HUES48 (cell line): ENCODE measurements around the gene HSPA1B.

Experiments
- H3K27ac ChIP-seq: one replicate; pipeline ENCODE4 v1.7.0; 2013; ENCODE audit warnings: low read depth, low read length, inconsistent platforms
- H3K27me3 ChIP-seq: 2 replicates; pipeline ENCODE4 v1.6.1; 2013; ENCODE audit warnings: mild to moderate bottlenecking, low read length; ENCODE audit not compliant: control insufficient read depth, insufficient read depth
- H3K36me3 ChIP-seq: 2 replicates; pipeline ENCODE4 v1.6.1; 2013; ENCODE audit warnings: low read length; ENCODE audit not compliant: control insufficient read depth, insufficient read depth
- H3K4me1 ChIP-seq: 2 replicates; pipeline ENCODE4 v1.6.1; 2013; ENCODE audit warnings: mild to moderate bottlenecking, low read length; ENCODE audit not compliant: control insufficient read depth, insufficient read depth
- H3K4me3 ChIP-seq: 2 replicates; pipeline ENCODE4 v1.5.1; 2013; ENCODE audit warnings: mild to moderate bottlenecking, low read depth, low read length
- H3K9ac ChIP-seq: 2 replicates; pipeline ENCODE4 v1.6.1; 2013; ENCODE audit warnings: mild to moderate bottlenecking, low read depth, low read length, moderate library complexity
- H3K9me3 ChIP-seq: 2 replicates; pipeline ENCODE4 v1.6.1; 2013; ENCODE audit warnings: low read length; ENCODE audit not compliant: control insufficient read depth, insufficient read depth

HSPA1B gene

DNA sequence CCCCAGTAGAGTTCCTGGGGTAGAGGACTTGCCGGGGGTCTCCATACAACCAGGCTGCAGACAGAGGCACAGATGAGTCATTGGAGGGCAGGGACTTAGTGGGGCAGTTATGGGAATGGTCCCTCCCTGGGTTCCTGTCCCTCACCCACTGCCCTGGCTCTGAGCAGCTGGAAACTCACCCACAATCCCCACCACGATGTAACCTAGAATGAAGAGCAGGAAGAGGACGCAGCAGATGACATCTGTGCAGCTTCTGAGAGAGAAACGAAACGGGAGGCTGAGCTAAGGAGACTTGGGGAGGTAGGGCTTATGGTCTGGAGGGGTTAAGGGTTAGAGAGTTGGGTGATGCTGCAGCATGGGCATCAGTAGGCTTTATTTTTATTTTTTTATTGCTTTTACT, 48.3 kb downstream of the HSPA1B start:
- H3K27ac ChIP-seq, result no peak overlapping the region
- no peaks in the 10 kb centered on the region for H3K9me3 ChIP-seq
- H3K4me3 ChIP-seq, result no peak overlapping the region
- no peak overlapping the region for H3K9ac ChIP-seq
- H3K36me3 ChIP-seq, result peaks cover 15% of the 10 kb centered on the region
- H3K4me1 ChIP-seq, result peaks cover 6% of the 10 kb centered on the region
- no peaks in the 10 kb centered on the region for H3K27me3 ChIP-seq

DNA sequence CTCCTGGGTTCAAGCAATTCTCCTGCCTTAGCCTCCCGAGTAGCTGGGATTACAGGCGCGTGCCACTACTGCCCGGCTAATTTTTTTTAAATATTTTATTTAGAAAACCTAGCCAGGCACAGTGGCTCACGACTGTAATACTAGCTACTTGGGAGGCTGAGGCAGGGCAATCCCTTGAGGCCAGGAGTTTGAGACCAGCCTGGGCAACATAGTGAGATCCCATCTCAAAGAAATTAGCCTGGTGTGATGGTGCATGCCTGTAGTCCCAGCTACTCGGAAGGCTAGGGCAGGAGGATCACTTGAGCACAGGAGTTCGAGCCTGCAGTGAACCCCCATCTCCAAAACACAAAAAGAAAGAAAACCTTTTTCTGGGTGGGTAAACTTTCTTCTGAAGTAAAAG, 48.8 kb downstream of the HSPA1B start:
- H3K27ac ChIP-seq, result no peak overlapping the region
- peaks cover under 1% of the 10 kb centered on the region; the same call in 1 of the 2 replicates for H3K4me1 ChIP-seq
- H3K9ac ChIP-seq, result no peak overlapping the region

DNA sequence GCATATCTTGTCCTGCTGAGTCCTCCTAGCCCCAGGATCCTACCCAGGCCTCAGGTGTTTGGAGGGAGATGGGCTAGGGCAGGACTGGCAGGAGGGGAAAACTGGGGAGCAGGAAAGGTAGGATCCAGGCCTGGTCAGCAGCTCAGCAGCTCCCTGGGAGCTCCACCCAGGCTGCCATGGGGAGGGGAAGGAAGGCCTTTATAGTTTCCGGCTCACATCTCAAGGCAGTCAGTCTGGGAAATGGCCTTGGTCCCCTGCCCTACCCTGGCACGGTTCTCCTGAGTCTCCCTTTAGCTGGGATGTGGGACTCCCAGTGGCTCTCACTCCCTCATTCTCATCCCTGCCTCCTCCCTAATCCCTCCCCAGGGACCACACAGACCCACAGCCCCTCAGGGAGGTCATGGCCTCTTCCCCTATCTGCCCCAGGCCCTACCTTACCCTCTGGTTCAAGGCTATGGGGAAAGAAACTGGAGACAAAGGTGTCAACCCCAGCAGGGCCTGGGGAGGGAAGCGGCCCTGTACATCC, 49.6 kb downstream of the HSPA1B start:
- H3K27me3 ChIP-seq, result no peaks in the 10 kb centered on the region
- no peaks in the 10 kb centered on the region; the same call in 1 of the 2 replicates for H3K4me1 ChIP-seq
- H3K27ac ChIP-seq, result no peak overlapping the region
- H3K4me3 ChIP-seq, result no peak overlapping the region
- no peak overlapping the region for H3K9ac ChIP-seq
- no peaks in the 10 kb centered on the region for H3K9me3 ChIP-seq
- peaks cover 25% of the 10 kb centered on the region for H3K36me3 ChIP-seq

More for the DNA sequence above, 48.8 kb downstream of the HSPA1B start:
- Histone ChIP-seq H3K9me3 (no peaks in the 10 kb centered on the region), H3K36me3 (peaks cover 20% of the 10 kb centered on the region), H3K4me3 (no peak overlapping the region), H3K27me3 (no peaks in the 10 kb centered on the region)

DNA sequence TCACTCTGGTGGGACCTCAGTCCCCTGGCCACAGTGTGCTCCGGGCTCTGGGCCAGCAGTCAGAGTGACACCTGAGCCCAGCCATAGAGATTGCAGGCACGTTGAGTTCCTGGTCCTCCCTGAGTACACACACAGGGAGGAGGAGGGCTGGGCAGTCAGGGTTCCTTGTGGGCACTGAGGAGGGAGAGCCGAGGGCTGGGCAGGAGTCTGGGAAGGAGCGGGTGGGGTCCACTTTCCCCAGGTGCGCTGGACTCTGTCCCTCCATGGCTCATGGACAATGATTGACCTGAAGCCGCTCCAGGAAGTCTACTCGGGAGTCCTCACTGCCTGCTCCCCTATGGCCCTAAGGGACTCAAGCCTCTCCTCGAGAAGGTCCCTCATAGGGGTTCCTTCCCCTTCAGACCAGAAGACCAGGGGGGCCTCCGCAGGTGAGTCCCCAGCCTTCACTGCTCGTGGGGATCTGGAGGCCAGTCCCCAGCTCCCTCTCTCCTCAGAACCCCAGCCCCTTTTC, 50.2 kb downstream of the HSPA1B start:
- H3K9me3 ChIP-seq, result no peaks in the 10 kb centered on the region
- no peak overlapping the region for H3K9ac ChIP-seq
- no peak overlapping the region for H3K27ac ChIP-seq
- H3K4me1 ChIP-seq, result no peaks in the 10 kb centered on the region; the same call in 1 of the 2 replicates
- H3K4me3 ChIP-seq, result no peak overlapping the region
- no peaks in the 10 kb centered on the region for H3K27me3 ChIP-seq
- peaks cover 31% of the 10 kb centered on the region for H3K36me3 ChIP-seq

DNA sequence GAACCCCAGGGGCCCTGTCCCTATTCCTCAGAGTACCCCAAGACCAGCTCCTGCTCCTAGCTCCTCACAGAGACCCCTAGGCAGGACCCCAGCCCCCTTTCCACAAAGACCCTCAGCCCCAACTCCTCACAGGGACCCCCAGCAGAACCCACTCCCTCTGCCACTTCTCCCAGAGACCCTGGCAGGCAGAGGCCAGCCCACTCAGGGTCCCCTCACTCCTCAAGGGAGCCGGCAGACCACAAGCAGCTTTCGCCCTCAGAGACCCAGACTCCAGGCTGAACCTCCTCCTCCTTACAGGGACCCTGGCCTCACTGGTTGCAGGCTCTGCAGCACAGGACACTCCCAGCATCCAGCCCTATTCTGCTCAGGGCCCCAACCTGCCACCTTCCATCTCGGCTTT, 50.7 kb downstream of the HSPA1B start:
- H3K9me3 ChIP-seq, result no peaks in the 10 kb centered on the region
- H3K36me3 ChIP-seq, result peaks cover 36% of the 10 kb centered on the region
- H3K9ac ChIP-seq, result no peak overlapping the region
- H3K4me3 ChIP-seq, result no peak overlapping the region; the same call in 1 of the 2 replicates
- H3K27me3 ChIP-seq, result no peaks in the 10 kb centered on the region
- no peak overlapping the region for H3K27ac ChIP-seq
- no peaks in the 10 kb centered on the region; the same call in 1 of the 2 replicates for H3K4me1 ChIP-seq

DNA sequence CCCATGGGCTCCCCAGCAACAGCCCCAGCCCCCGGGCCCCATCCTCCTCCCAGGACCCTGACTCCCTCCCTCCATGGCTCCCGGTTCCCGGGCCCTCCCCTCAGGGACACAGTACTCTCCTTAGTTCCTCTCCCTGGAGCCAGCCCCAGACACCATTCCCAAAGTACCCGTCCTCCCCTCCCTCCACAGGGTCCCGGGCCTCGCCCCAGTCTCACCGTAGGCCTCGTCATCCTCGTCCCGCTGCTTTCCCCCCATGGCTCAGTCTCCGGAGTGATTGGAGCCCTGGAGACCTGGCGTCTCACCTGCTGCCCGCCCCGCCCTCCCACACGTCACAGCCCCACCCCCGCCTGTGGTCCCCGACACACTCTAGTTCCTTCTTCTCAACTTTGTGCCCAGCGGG, 51.2 kb downstream of the HSPA1B start, which contains the start of gene SLC44A4:
SLC44A4 (minus strand) TSS at position 272 of the 400 bp plus-strand sequence; CDS start at position 255, 17 bp downstream.
- H3K4me1 ChIP-seq, result no peaks in the 10 kb centered on the region; the same call in 1 of the 2 replicates
- H3K9me3 ChIP-seq, result no peaks in the 10 kb centered on the region
- no peak within 1 kb of the TSS for H3K27ac ChIP-seq
- peak within 1 kb of the TSS; percentile 40; the same call in 1 of the 2 replicates for H3K4me3 ChIP-seq
- H3K36me3 ChIP-seq, result peaks cover 41% of the 10 kb centered on the region
- no peak within 1 kb of the TSS for H3K9ac ChIP-seq
- H3K27me3 ChIP-seq, result no peaks in the 10 kb centered on the region

DNA sequence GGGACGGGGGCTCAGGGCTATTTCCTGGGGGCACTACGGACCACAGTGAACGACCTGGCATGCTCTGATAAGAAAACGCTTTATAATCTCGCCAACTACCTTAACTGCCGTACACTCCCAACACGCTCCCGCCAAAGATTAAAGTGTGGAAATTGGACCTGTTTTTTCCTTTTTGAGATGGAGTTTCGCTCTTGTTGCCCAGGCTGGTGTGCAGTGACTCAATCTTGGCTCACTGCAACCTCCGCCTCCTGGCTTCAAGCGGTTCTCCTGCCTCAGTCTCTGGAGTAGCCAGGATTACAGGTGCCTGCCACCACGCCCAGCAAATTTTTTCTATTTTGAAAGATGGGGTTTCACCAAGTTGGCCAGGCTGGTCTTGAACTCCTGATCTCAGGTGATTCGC, 51.6 kb downstream of the HSPA1B start:
- H3K4me3 ChIP-seq, result no peak overlapping the region
- no peaks in the 10 kb centered on the region; the same call in 1 of the 2 replicates for H3K4me1 ChIP-seq
- no peak overlapping the region for H3K9ac ChIP-seq
- peaks cover 45% of the 10 kb centered on the region for H3K36me3 ChIP-seq
- no peaks in the 10 kb centered on the region for H3K9me3 ChIP-seq
- H3K27ac ChIP-seq, result no peak overlapping the region
- H3K27me3 ChIP-seq, result no peaks in the 10 kb centered on the region
